Sigmoid colon (tissue), 7 donors: ENCODE data around the gene DCBLD2. TPM values are rescaled to one million over a fixed set of nuclear protein-coding genes. Genes with fewer than 3 reads are reported as not detected.

ENCODE experiments used
- DNase-seq: peaks from one replicate; pipeline ENCODE4 v3.0.0-alpha.2; 2019
- H3K27ac ChIP-seq, 4 donors: fragments of 200-600 bp; sonication (generic); one replicate each; pipeline ENCODE4 v1.5.1; 2016 to 2019; ENCODE audit warnings: mild to moderate bottlenecking in 1 of 4
- H3K27me3 ChIP-seq, 3 donors: fragments of 200-600 bp; sonication (generic); one replicate each; pipeline ENCODE4 v1.5.1; 2019; ENCODE audit warnings: mild to moderate bottlenecking in 1 of 3
- H3K36me3 ChIP-seq, 4 donors: fragments of 200-600 bp; sonication (generic); one replicate each; pipeline ENCODE4 v1.5.1; 2016 to 2019
- H3K4me1 ChIP-seq, 4 donors: fragments of 200-600 bp; sonication (generic); one replicate each; pipeline ENCODE4 v1.5.1; 2017 to 2019
- H3K4me3 ChIP-seq, 4 donors: fragments of 200-600 bp; sonication (generic); one replicate each; pipeline ENCODE4 v1.5.1; 2017 to 2019; ENCODE audit warnings: mild to moderate bottlenecking in 2 of 4, moderate library complexity in 1 of 4
- H3K9me3 ChIP-seq, 4 donors: fragments of 200-600 bp in 3 of 4; sonication (generic) in 3 of 4; one replicate each; pipeline versions ENCODE4 v1.5.1 to v1.6.1; 2013 to 2019
- CTCF ChIP-seq, 4 experiments: fragments of 450-650 bp in 3 of 4; fragments of 200-600 bp in 1 of 4; IDR thresholded peaks; one replicate each; pipeline ENCODE4 v1.5.1; 2016 to 2019; ENCODE audit warnings: antibody characterized with exemption in 4 of 4, mild to moderate bottlenecking in 3 of 4, moderate library complexity in 2 of 4
- EP300 ChIP-seq, 4 donors: sonication (generic); formaldehyde crosslinking; IDR thresholded peaks; one replicate each; pipeline ENCODE4 v1.6.1; 2017; ENCODE audit warnings: antibody characterized with exemption in 4 of 4
- POLR2A ChIP-seq, 2 donors: fragments of 450-650 bp; IDR thresholded peaks; one replicate each; pipeline ENCODE4 v1.6.1; 2016; ENCODE audit warnings: antibody characterized with exemption in 2 of 2, mild to moderate bottlenecking in 2 of 2, moderate library complexity in 2 of 2
- POLR2AphosphoS5 ChIP-seq, 4 donors: sonication (generic); formaldehyde crosslinking; IDR thresholded peaks; one replicate each; pipeline ENCODE4 v1.6.1; 2017; ENCODE audit warnings: antibody characterized with exemption in 4 of 4
- WGBS, 2 donors: extraction: QIAGEN DNeasy Blood & Tissue Kit; methylation state at CpG; one replicate each; pipeline ENCODE4 v1.1.7; 2013; 5-methylcytosine and 5-hydroxymethylcytosine counted together
- intact Hi-C: fragments of 100-400 bp; cut with DNase I; formaldehyde crosslinking; loops from one replicate; pipeline ENCODE4 v1.15.1; 2023
- polyA plus RNA-seq, 3 donors: library from polyadenylated mRNA; stranded (reverse); fragments of 200-250 nt; gene quantifications; one replicate each; pipeline ENCODE4 v1.2.3, GENCODE V29; 2013
- total RNA-seq, 4 donors: library from RNA; depleted of rRNA; stranded (reverse); fragments of >200 nt; gene quantifications; one replicate each; pipeline ENCODE4 v1.1.0, GENCODE V29; 2016
- donor health status: healthy with polysubstance abuse.
- donor health status: Bipolar disorder and iron deficiency.
- donor health status: healthy.

DCBLD2 gene
- total and polyA plus RNA-seq, 7 donors = 1.2 to 56.5 (median 38.8) TPM

GRCh38 chr3:98902351-98902740 lies 851 bp upstream of the DCBLD2 start:
- intact Hi-C loops = loop anchor here (5.0 kb wide), 3 partner anchors 85 to 380 kb away; partner anchors contain the start of gene CLDND1
- Histone ChIP-seq H3K4me1 (peaks cover 0 to 40% (median 24%) of the 10 kb centered on the region in 4 donors), H3K27me3 (no peaks in the 10 kb centered on the region), H3K36me3 (no peaks in the 10 kb centered on the region), H3K27ac (peak overlapping the region; percentile 83 to 96 (median 90)), H3K9me3 (no peaks in the 10 kb centered on the region), H3K4me3 (peak overlapping the region; percentile 37 to 98 (median 96))
- DNase-seq = no peak
- WGBS, 2 donors = 27 to 34% methylated on average over 4 of the region's 4 CpGs
- no peak for TF ChIP-seq POLR2A (IDR thresholded peaks at IDR 0.05)
- no peak for TF ChIP-seq CTCF (IDR thresholded peaks at IDR 0.05)
- TF ChIP-seq POLR2AphosphoS5 (IDR thresholded peaks at IDR 0.05) = no peak
- no peak for TF ChIP-seq EP300 (IDR thresholded peaks at IDR 0.05)

- 0 to 1% methylated on average over 26 of the region's 26 CpGs for WGBS, 2 donors
- H3K9me3 ChIP-seq = no peaks in the 10 kb centered on the region
- H3K36me3 ChIP-seq = no peaks in the 10 kb centered on the region
- TF ChIP-seq EP300 (IDR thresholded peaks at IDR 0.05) = no peak
- TF ChIP-seq POLR2AphosphoS5 (IDR thresholded peaks at IDR 0.05) = no peak
- TF ChIP-seq POLR2A (IDR thresholded peaks at IDR 0.05) = no peak
- no peak for TF ChIP-seq CTCF (IDR thresholded peaks at IDR 0.05)
- DNase-seq = peak; percentile 80
- peaks cover 0 to 41% (median 26%) of the 10 kb centered on the region in 4 donors for H3K4me1 ChIP-seq
- no peaks in the 10 kb centered on the region for H3K27me3 ChIP-seq
- peak overlapping the region; percentile 96 to 98 (median 96) for H3K27ac ChIP-seq
- intact Hi-C loops = loop anchor here (2.0 to 5.0 kb wide), 4 partner anchors 84 to 379 kb away; partner anchors contain the start of gene CLDND1
- H3K4me3 ChIP-seq = peak overlapping the region; percentile 93 to 98 (median 96)
These were observed 440 bp downstream of the DCBLD2 start for GRCh38 chr3:98901119-98901391.

GRCh38 chr3:98900265-98901118 lies 1.0 kb downstream of the DCBLD2 start:
- DNase-seq = no peak
- no peaks in the 10 kb centered on the region for H3K27me3 ChIP-seq
- peak overlapping the region; percentile 96 to 98 (median 96) for H3K27ac ChIP-seq
- no peaks in the 10 kb centered on the region for H3K9me3 ChIP-seq
- H3K4me3 ChIP-seq = peak overlapping the region; percentile 93 to 98 (median 96)
- intact Hi-C loops = loop anchor here (2.0 to 5.0 kb wide), 4 partner anchors 83 to 378 kb away; partner anchors contain the start of gene CLDND1
- TF ChIP-seq CTCF (IDR thresholded peaks at IDR 0.05) (no peak), POLR2AphosphoS5 (IDR thresholded peaks at IDR 0.05) (no peak), EP300 (IDR thresholded peaks at IDR 0.05) (no peak), POLR2A (IDR thresholded peaks at IDR 0.05) (no peak)
- WGBS, 2 donors = 6 to 13% methylated on average over 23 of the region's 23 CpGs
- peaks cover 0 to 41% (median 26%) of the 10 kb centered on the region in 4 donors for H3K4me1 ChIP-seq
- H3K36me3 ChIP-seq = no peaks in the 10 kb centered on the region

- no peaks in the 10 kb centered on the region for H3K36me3 ChIP-seq
- WGBS, 2 donors = 42 to 46% methylated on average over 1 of the region's 1 CpG
- no peaks in the 10 kb centered on the region for H3K9me3 ChIP-seq
- H3K27ac ChIP-seq = no peak overlapping the region
- no peak for DNase-seq
- no peaks in the 10 kb centered on the region for H3K27me3 ChIP-seq
- H3K4me3 ChIP-seq = no peak overlapping the region
- intact Hi-C loops = no loop called here
- TF ChIP-seq POLR2A (IDR thresholded peaks at IDR 0.05) (no peak), EP300 (IDR thresholded peaks at IDR 0.05) (no peak), CTCF (IDR thresholded peaks at IDR 0.05) (no peak), POLR2AphosphoS5 (IDR thresholded peaks at IDR 0.05) (no peak)
- H3K4me1 ChIP-seq = peaks cover 0 to 55% (median 32%) of the 10 kb centered on the region in 4 donors
These were observed 3.8 kb downstream of the DCBLD2 start for GRCh38 chr3:98897701-98898100.
